ENCODE data around the gene UBAC2.

DNA sequence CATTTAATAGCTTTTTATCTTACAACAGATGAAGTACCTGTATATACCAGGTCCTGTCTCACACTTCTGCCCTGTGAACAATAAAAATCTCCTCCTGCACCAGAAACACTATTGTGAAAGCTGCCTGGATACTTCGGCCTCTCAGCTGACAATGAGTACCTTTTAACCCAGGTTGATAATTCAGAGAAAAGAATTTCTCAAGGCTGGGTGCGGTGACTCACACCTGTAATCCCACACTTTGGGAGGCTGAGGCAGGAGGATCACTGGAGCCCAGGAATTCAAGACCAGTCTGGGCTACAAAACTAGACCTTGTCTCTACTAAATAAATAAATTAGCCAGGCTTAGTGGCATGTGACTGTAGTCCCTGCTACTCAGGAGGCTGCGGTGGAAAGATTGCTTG, 235.3 kb downstream of the UBAC2 start:
- TF ChIP-seq, protein P1, sequence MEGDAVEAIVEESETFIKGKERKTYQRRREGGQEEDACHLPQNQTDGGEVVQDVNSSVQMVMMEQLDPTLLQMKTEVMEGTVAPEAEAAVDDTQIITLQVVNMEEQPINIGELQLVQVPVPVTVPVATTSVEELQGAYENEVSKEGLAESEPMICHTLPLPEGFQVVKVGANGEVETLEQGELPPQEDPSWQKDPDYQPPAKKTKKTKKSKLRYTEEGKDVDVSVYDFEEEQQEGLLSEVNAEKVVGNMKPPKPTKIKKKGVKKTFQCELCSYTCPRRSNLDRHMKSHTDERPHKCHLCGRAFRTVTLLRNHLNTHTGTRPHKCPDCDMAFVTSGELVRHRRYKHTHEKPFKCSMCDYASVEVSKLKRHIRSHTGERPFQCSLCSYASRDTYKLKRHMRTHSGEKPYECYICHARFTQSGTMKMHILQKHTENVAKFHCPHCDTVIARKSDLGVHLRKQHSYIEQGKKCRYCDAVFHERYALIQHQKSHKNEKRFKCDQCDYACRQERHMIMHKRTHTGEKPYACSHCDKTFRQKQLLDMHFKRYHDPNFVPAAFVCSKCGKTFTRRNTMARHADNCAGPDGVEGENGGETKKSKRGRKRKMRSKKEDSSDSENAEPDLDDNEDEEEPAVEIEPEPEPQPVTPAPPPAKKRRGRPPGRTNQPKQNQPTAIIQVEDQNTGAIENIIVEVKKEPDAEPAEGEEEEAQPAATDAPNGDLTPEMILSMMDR (IDR thresholded peaks at IDR 0.05) = no peak
- no peak for TF ChIP-seq EP300 (IDR thresholded peaks at IDR 0.05)

All from suprapubic skin (tissue), 3 donors.